Posterior cingulate gyrus (tissue), 11 donors: ENCODE data around the gene NUFIP2.
"Not testable (repeated sequence)": the region's sequence is repeated elsewhere in the genome, so short reads cannot be mapped to it uniquely, and the experiment has no call there.

ENCODE experiments used
- DNase-seq, 10 donors: peaks; one replicate each; pipeline versions ENCODE4 v3.0.0 to v3.0.0-alpha.2; 2020 to 2021; ENCODE audit warnings: mixed read lengths in 3 of 10
- intact Hi-C: fragments of 100-400 bp; cut with DNase I; formaldehyde crosslinking; loops from one replicate; pipeline ENCODE4 v1.15.1; 2023

Gene NUFIP2

GRCh38 chr17:29240968-29241963 lies 52.7 kb downstream of the NUFIP2 start:
- peak in 7 of 10 donors; percentile 6 to 89 (median 50) for DNase-seq
- intact Hi-C loops, result no loop called here

- no peak for DNase-seq
- intact Hi-C loops, result no loop called here
Measured at GRCh38 chr17:29240477-29240876, 53.5 kb downstream of the NUFIP2 start.

GRCh38 chr17:29238133-29238850 lies 55.7 kb downstream of the NUFIP2 start:
- DNase-seq, result no peak
- intact Hi-C loops, result no loop called here

GRCh38 chr17:29237476-29238132 lies 56.3 kb downstream of the NUFIP2 start:
- DNase-seq, result no peak
- intact Hi-C loops, result no loop called here

- DNase-seq, result no peak
- intact Hi-C loops, result no loop called here
Measured at GRCh38 chr17:29235904-29236303, 58.0 kb downstream of the NUFIP2 start.

GRCh38 chr17:29234972-29235371 lies 59.0 kb downstream of the NUFIP2 start:
- intact Hi-C loops, DNase-seq: not testable (repeated sequence)

- no peak for DNase-seq
- intact Hi-C loops, result no loop called here
Measured at GRCh38 chr17:29233301-29233700, 60.6 kb downstream of the NUFIP2 start.

GRCh38 chr17:29225396-29225795 lies 68.6 kb downstream of the NUFIP2 start:
- intact Hi-C loops, result no loop called here

GRCh38 chr17:29221338-29221737 lies 72.6 kb downstream of the NUFIP2 start:
- intact Hi-C loops, DNase-seq: not testable (repeated sequence)

More at GRCh38 chr17:29225396-29225795, 68.6 kb downstream of the NUFIP2 start:
- no peak for DNase-seq

- intact Hi-C loops, result loop anchor here (1.0 to 5.0 kb wide), 3 partner anchors 37 to 71 kb away; partner anchors contain the start of gene MYO18A
- DNase-seq, result peak; percentile 63 to 96 (median 87)
Measured at GRCh38 chr17:29219378-29220047, 74.4 kb downstream of the NUFIP2 start.

GRCh38 chr17:29216856-29217255 lies 77.1 kb downstream of the NUFIP2 start:
- DNase-seq, result peak in 1 of 10 donors; percentile 8
- intact Hi-C loops, result loop anchor here (5.0 kb wide), 1 partner anchor 35 kb away; the partner anchor contains the start of gene MYO18A

- DNase-seq, result peak in 1 of 10 donors; percentile 14
- intact Hi-C loops, result loop anchor here (5.0 kb wide), 1 partner anchor 34 kb away; the partner anchor contains the start of gene MYO18A
Measured at GRCh38 chr17:29216181-29216580, 77.8 kb downstream of the NUFIP2 start.

- DNase-seq, result peak in 1 of 10 donors; percentile 5
- intact Hi-C loops, result loop anchor here (5.0 kb wide), 1 partner anchor 33 kb away; the partner anchor contains the start of gene MYO18A
Measured at GRCh38 chr17:29215717-29216116, 78.2 kb downstream of the NUFIP2 start.

- DNase-seq, result peak in 1 of 10 donors; percentile 13
- intact Hi-C loops, result loop anchor here (5.0 kb wide), 1 partner anchor 33 kb away; the partner anchor contains the start of gene MYO18A
Measured at GRCh38 chr17:29215174-29215573, 78.8 kb downstream of the NUFIP2 start.

- DNase-seq, result peak in 2 of 10 donors; percentile 10 to 30
- intact Hi-C loops, result loop anchor here (5.0 kb wide), 1 partner anchor 32 kb away; the partner anchor contains the start of gene MYO18A
Measured at GRCh38 chr17:29214215-29215146, 79.5 kb downstream of the NUFIP2 start.

GRCh38 chr17:29212681-29213121 lies 81.2 kb downstream of the NUFIP2 start:
- DNase-seq, result peak in 8 of 10 donors; percentile 38 to 95 (median 70)
- intact Hi-C loops, result no loop called here

- intact Hi-C loops, result no loop called here
- peak in 1 of 10 donors; percentile 15 for DNase-seq
Measured at GRCh38 chr17:29212094-29212631, 81.8 kb downstream of the NUFIP2 start.

- no peak for DNase-seq
Measured at GRCh38 chr17:29210879-29211278, 83.1 kb downstream of the NUFIP2 start.

More at GRCh38 chr17:29210879-29211278, 83.1 kb downstream of the NUFIP2 start:
- intact Hi-C loops, result no loop called here
